ENCODE results near the gene ITPR2.

DNA sequence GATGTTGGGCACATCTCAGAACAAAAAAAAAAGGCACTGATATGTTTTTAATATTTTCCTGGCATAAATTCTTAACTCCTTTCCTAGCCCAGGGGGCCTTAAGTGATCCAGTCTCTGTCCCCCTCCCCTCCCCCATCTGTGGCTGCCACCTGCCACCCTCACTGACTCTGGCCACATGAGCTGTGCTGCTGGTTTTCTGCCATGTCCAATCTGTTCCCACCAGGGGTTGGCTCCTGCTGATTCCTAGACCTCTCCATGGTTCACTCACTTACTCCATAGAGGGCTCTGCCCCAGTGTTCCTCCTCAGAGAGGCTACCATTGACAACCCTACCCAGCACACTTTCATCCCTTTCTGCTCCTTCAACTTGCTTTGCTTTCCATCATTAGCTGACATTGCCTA is 474.3 kb downstream of the ITPR2 start:
- no peak for TF ChIP-seq ZNF124 (CRISPR knock-in tag; IDR thresholded peaks at IDR 0.05)
- TF ChIP-seq, protein P1, sequence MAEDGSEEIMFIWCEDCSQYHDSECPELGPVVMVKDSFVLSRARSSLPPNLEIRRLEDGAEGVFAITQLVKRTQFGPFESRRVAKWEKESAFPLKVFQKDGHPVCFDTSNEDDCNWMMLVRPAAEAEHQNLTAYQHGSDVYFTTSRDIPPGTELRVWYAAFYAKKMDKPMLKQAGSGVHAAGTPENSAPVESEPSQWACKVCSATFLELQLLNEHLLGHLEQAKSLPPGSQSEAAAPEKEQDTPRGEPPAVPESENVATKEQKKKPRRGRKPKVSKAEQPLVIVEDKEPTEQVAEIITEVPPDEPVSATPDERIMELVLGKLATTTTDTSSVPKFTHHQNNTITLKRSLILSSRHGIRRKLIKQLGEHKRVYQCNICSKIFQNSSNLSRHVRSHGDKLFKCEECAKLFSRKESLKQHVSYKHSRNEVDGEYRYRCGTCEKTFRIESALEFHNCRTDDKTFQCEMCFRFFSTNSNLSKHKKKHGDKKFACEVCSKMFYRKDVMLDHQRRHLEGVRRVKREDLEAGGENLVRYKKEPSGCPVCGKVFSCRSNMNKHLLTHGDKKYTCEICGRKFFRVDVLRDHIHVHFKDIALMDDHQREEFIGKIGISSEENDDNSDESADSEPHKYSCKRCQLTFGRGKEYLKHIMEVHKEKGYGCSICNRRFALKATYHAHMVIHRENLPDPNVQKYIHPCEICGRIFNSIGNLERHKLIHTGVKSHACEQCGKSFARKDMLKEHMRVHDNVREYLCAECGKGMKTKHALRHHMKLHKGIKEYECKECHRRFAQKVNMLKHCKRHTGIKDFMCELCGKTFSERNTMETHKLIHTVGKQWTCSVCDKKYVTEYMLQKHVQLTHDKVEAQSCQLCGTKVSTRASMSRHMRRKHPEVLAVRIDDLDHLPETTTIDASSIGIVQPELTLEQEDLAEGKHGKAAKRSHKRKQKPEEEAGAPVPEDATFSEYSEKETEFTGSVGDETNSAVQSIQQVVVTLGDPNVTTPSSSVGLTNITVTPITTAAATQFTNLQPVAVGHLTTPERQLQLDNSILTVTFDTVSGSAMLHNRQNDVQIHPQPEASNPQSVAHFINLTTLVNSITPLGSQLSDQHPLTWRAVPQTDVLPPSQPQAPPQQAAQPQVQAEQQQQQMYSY (CRISPR knock-in tag; IDR thresholded peaks at IDR 0.05): no peak
- no peak for TF ChIP-seq ZNF670 (CRISPR knock-in tag; IDR thresholded peaks at IDR 0.05; ENCODE audit: borderline replicate concordance)
- TF ChIP-seq, protein P2, sequence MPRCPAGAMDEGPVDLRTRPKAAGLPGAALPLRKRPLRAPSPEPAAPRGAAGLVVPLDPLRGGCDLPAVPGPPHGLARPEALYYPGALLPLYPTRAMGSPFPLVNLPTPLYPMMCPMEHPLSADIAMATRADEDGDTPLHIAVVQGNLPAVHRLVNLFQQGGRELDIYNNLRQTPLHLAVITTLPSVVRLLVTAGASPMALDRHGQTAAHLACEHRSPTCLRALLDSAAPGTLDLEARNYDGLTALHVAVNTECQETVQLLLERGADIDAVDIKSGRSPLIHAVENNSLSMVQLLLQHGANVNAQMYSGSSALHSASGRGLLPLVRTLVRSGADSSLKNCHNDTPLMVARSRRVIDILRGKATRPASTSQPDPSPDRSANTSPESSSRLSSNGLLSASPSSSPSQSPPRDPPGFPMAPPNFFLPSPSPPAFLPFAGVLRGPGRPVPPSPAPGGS (CRISPR knock-in tag; IDR thresholded peaks at IDR 0.05): no peak
- TF ChIP-seq, protein P3, sequence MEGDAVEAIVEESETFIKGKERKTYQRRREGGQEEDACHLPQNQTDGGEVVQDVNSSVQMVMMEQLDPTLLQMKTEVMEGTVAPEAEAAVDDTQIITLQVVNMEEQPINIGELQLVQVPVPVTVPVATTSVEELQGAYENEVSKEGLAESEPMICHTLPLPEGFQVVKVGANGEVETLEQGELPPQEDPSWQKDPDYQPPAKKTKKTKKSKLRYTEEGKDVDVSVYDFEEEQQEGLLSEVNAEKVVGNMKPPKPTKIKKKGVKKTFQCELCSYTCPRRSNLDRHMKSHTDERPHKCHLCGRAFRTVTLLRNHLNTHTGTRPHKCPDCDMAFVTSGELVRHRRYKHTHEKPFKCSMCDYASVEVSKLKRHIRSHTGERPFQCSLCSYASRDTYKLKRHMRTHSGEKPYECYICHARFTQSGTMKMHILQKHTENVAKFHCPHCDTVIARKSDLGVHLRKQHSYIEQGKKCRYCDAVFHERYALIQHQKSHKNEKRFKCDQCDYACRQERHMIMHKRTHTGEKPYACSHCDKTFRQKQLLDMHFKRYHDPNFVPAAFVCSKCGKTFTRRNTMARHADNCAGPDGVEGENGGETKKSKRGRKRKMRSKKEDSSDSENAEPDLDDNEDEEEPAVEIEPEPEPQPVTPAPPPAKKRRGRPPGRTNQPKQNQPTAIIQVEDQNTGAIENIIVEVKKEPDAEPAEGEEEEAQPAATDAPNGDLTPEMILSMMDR (CRISPR knock-in tag; IDR thresholded peaks at IDR 0.05): no peak
- TF ChIP-seq HDAC2 (CRISPR knock-in tag; IDR thresholded peaks at IDR 0.05): no peak
